PC-3 (cell line): Measurements from ENCODE around the gene POLR3G. TPM values are rescaled to one million over a fixed set of nuclear protein-coding genes. Genes with fewer than 3 reads are reported as not detected.
A peak's percentile ranks its signal among the peaks of the same experiment; 100 is the strongest.

ENCODE experiments used
- ATAC-seq: fragments of 200-7000 bp; cut with Tn5 transposase; 2 replicates; pipeline ENCODE4 v1.9.1; 2020; ENCODE audit warnings: mild to moderate bottlenecking, moderate library complexity
- BruUV-seq: library from RNA; stranded (reverse); fragments of 400-500 nt; replicated peaks from 2 replicates; lab custom pipeline; 2021; lab: Mats Ljungman, UMichigan
- CTCF ChIA-PET: fragments of 300-600 bp; sonication (Branson Sonifier 250); formaldehyde crosslinking; loops from one replicate; lab custom pipeline; 2022; ENCODE audit warnings: antibody characterized with exemption; lab: Charles Lee
- POLR2A ChIA-PET: fragments of 300-600 bp; sonication (Branson Sonifier 250); formaldehyde crosslinking; loops from one replicate; lab custom pipeline; 2022; ENCODE audit warnings: antibody characterized with exemption; ENCODE audit not compliant: unreplicated experiment; lab: Charles Lee
- DNase-seq: peaks from one replicate; pipeline ENCODE4 v3.0.0-alpha.2; 2015
- H2AFZ ChIP-seq: fragments of 300-600 bp; sonication (generic); 2 replicates; pipeline ENCODE4 v1.6.0; 2016; ENCODE audit warnings: antibody characterized with exemption, low read length
- H3F3A ChIP-seq: fragments of 300-600 bp; sonication (generic); one replicate; pipeline ENCODE4 v1.6.0; 2017; ENCODE audit warnings: antibody characterized with exemption, low read length, control low read depth, mild to moderate bottlenecking; ENCODE audit not compliant: unreplicated experiment
- H3K27ac ChIP-seq: fragments of 300-600 bp; sonication (generic); 2 replicates; pipeline ENCODE4 v1.5.1; 2016; ENCODE audit warnings: mild to moderate bottlenecking, low read length
- H3K27me3 ChIP-seq: fragments of 300-600 bp; sonication (generic); 2 replicates; pipeline ENCODE4 v1.6.1; 2016; ENCODE audit warnings: low read length, mixed read lengths
- H3K36me3 ChIP-seq: fragments of 300-600 bp; sonication (generic); 2 replicates; pipeline ENCODE4 v1.6.1; 2016; ENCODE audit warnings: low read depth, mixed run types, low read length, mixed read lengths
- H3K4me1 ChIP-seq: fragments of 300-600 bp; sonication (generic); 2 replicates; pipeline ENCODE4 v1.5.1; 2016; ENCODE audit warnings: low read length; ENCODE audit not compliant: insufficient read depth
- H3K4me2 ChIP-seq: fragments of 300-600 bp; sonication (generic); 2 replicates; pipeline ENCODE4 v1.6.0; 2016; ENCODE audit warnings: low read length
- H3K4me3 ChIP-seq: fragments of 300-600 bp; sonication (generic); 2 replicates; pipeline ENCODE4 v1.5.1; 2016; ENCODE audit warnings: mild to moderate bottlenecking, low read length, mixed read lengths
- H3K79me2 ChIP-seq: fragments of 300-600 bp; sonication (generic); 2 replicates; pipeline ENCODE4 v1.6.1; 2017; ENCODE audit warnings: low read length, mixed read lengths
- H3K9ac ChIP-seq: fragments of 300-600 bp; sonication (generic); 2 replicates; pipeline ENCODE4 v1.6.0; 2016; ENCODE audit warnings: mild to moderate bottlenecking, low read length
- H3K9me2 ChIP-seq: fragments of 300-600 bp; sonication (generic); replicated peaks from 2 replicates; pipeline ENCODE4 v1.6.1; 2016; ENCODE audit warnings: mixed run types, low read length, mixed read lengths
- H3K9me3 ChIP-seq: fragments of 300-600 bp; sonication (generic); 2 replicates; pipeline ENCODE4 v1.6.1; 2016; ENCODE audit warnings: low read length, mixed read lengths
- H4K20me1 ChIP-seq: fragments of 300-600 bp; sonication (generic); 2 replicates; pipeline ENCODE4 v1.6.1; 2016; ENCODE audit warnings: low read length, mixed read lengths
- EZH2 ChIP-seq: fragments of 300-600 bp; sonication (generic); IDR thresholded peaks from one replicate; pipeline ENCODE4 v1.6.1; 2017; ENCODE audit warnings: antibody characterized with exemption, mild to moderate bottlenecking, low read length; ENCODE audit not compliant: unreplicated experiment
- EZH2phosphoT487 ChIP-seq: fragments of 300-600 bp; sonication (generic); IDR thresholded peaks from 2 replicates; pipeline ENCODE4 v1.6.1; 2018; ENCODE audit warnings: mild to moderate bottlenecking, antibody characterized with exemption, low read length, borderline replicate concordance
- intact Hi-C: fragments of 100-400 bp; cut with micrococcal nuclease; formaldehyde crosslinking; loops from 2 replicates; pipeline ENCODE4 v1.9.0; 2023
- total RNA-seq: library from RNA; depleted of rRNA; stranded (reverse); fragments of >200 nt; gene quantifications from 2 replicates; pipeline ENCODE4 v1.2.3, GENCODE V29; 2014
- TF ChIP-seq, protein P1 (sequence below): fragments of 300-600 bp; sonication (generic); conservative IDR thresholded peaks from 2 replicates; pipeline ENCODE4 v1.5.1; 2017; ENCODE audit warnings: antibody characterized with exemption, low read depth, mild to moderate bottlenecking, low read length

Gene POLR3G
- total RNA-seq, 1 experiment from 2014 or later: 42.2 TPM

DNA sequence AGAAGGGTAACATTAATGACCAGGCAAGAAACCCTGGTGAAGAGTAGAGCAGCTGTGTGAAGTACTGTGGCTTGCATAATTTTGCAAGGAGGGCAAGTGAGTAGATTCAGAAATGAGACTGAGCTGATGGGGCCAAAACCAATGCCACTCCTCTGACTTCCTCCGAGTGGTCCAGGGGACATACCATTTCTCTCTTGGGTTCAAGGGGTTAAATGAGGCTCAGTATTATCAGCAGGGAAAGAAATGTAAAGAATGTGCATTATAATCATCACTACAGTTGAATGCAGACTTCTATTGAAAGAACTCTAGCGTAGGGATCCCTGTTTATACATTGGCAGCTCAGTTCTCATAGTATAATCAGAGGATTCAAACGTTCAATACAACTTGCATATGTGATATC lies 9.9 kb downstream of the POLR3G start:
- intact Hi-C loops: no loop called here
- H3K9ac ChIP-seq: no peak overlapping the region
- no TSS peak for BruUV-seq
- peaks cover 24% of the 10 kb centered on the region; the same call in 1 of the 2 replicates for H3K36me3 ChIP-seq
- no peak for TF ChIP-seq EZH2
- TF ChIP-seq, protein P1, sequence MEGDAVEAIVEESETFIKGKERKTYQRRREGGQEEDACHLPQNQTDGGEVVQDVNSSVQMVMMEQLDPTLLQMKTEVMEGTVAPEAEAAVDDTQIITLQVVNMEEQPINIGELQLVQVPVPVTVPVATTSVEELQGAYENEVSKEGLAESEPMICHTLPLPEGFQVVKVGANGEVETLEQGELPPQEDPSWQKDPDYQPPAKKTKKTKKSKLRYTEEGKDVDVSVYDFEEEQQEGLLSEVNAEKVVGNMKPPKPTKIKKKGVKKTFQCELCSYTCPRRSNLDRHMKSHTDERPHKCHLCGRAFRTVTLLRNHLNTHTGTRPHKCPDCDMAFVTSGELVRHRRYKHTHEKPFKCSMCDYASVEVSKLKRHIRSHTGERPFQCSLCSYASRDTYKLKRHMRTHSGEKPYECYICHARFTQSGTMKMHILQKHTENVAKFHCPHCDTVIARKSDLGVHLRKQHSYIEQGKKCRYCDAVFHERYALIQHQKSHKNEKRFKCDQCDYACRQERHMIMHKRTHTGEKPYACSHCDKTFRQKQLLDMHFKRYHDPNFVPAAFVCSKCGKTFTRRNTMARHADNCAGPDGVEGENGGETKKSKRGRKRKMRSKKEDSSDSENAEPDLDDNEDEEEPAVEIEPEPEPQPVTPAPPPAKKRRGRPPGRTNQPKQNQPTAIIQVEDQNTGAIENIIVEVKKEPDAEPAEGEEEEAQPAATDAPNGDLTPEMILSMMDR: no peak
- no peak for TF ChIP-seq EZH2phosphoT487
- H2AFZ ChIP-seq: no peak overlapping the region
- no peak overlapping the region for H3K27ac ChIP-seq
- H3K4me2 ChIP-seq: no peak overlapping the region
- no peak for DNase-seq
- no peak overlapping the region for H3K4me3 ChIP-seq
- no peaks in the 10 kb centered on the region for H3F3A ChIP-seq
- no peaks in the 10 kb centered on the region for H3K9me3 ChIP-seq
- CTCF ChIA-PET: no interaction called here
- peaks cover 15% of the 10 kb centered on the region for H3K4me1 ChIP-seq
- no peaks in the 10 kb centered on the region for H4K20me1 ChIP-seq
- peaks cover 23% of the 10 kb centered on the region for H3K79me2 ChIP-seq
- POLR2A ChIA-PET: no interaction called here
- no peaks in the 10 kb centered on the region for H3K9me2 ChIP-seq
- no peak for ATAC-seq
- no peaks in the 10 kb centered on the region for H3K27me3 ChIP-seq

DNA sequence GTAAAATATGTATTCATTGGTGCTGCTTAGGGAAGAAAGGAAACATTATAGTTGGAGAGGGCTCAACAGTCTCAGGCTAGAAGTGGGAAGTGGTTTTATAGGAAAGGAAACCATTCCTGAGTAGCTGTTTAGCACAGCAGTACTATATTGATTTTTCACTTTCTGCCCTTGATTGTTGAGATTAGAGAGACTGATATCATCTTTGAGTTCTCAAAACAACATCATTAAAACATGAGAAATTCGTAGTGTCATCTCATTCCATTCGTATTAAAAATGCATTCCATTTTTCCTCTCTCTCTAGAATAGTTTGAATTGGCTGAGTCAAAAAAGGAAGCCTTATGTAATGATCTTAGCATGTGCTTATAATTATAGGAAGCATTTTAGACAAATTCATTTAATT lies 14.1 kb downstream of the POLR3G start:
- no peaks in the 10 kb centered on the region; the same call in 1 of the 2 replicates for H3K4me1 ChIP-seq
- no peaks in the 10 kb centered on the region for H3K9me3 ChIP-seq
- H3K27ac ChIP-seq: no peak overlapping the region
- intact Hi-C loops: no loop called here
- TF ChIP-seq EZH2 (no peak), EZH2phosphoT487 (no peak)
- TF ChIP-seq, protein P1: no peak
- DNase-seq (peak; percentile 39), ATAC-seq (peak; percentile 98)
- H3K4me3 ChIP-seq: no peak overlapping the region
- H3K79me2 ChIP-seq: no peaks in the 10 kb centered on the region
- H3K9me2 ChIP-seq: no peaks in the 10 kb centered on the region
- no peak overlapping the region for H2AFZ ChIP-seq
- no peak overlapping the region for H3K4me2 ChIP-seq
- CTCF ChIA-PET: no interaction called here
- no peaks in the 10 kb centered on the region for H4K20me1 ChIP-seq
- BruUV-seq: no TSS peak
- H3K27me3 ChIP-seq: no peaks in the 10 kb centered on the region
- POLR2A ChIA-PET: no interaction called here
- H3K9ac ChIP-seq: no peak overlapping the region
- no peaks in the 10 kb centered on the region for H3F3A ChIP-seq
- peaks cover 34% of the 10 kb centered on the region; the same call in 1 of the 2 replicates for H3K36me3 ChIP-seq

DNA sequence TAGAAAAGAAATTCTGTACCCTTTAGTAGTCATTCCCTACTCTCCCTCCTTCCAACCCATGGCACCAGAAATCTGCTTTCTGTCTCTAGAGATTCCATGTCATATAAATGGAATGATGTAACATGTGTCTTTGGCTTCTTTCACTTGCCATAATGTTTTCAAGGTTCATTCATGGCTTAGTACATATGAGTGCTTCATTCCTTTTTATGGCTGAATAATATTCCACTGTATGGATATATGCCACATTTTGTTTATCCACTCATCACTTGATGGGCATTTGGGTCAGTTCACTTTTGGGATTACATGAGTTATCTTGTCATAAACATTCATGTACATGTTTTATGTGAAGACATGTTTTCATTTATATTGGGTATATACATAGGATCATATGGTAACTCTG lies 19.4 kb downstream of the POLR3G start:
- Histone ChIP-seq H3K27me3 (no peaks in the 10 kb centered on the region), H3K4me3 (no peak overlapping the region), H3K9me2 (no peaks in the 10 kb centered on the region), H3K4me2 (no peak overlapping the region), H3K9ac (no peak overlapping the region), H3K36me3 (peaks cover 15% of the 10 kb centered on the region), H3K9me3 (no peaks in the 10 kb centered on the region), H3K27ac (no peak overlapping the region), H3F3A (no peaks in the 10 kb centered on the region), H3K79me2 (no peaks in the 10 kb centered on the region), H2AFZ (no peak overlapping the region), H4K20me1 (no peaks in the 10 kb centered on the region), H3K4me1 (no peaks in the 10 kb centered on the region)
- ChIA-PET CTCF (no interaction called here), POLR2A (no interaction called here)
- no peak for TF ChIP-seq EZH2
- no peak for TF ChIP-seq EZH2phosphoT487
- TF ChIP-seq, protein P1: no peak
- no TSS peak for BruUV-seq
- no peak for ATAC-seq
- no peak for DNase-seq
- intact Hi-C loops: no loop called here
